Hematopoietic multipotent progenitor cell treated with erythropoietin and hydrocortisone succinate and interleukin-3 and kit ligand, for 8 days (in vitro differentiated cells): ENCODE data around the gene FNBP1L.

Source experiments
- DNase-seq: peaks from one replicate; pipeline ENCODE4 v3.0.0-alpha.2; 2015

FNBP1L gene

GRCh38 chr1:93595743-93596142 lies 147.8 kb downstream of the FNBP1L start:
- no peak for DNase-seq

- no peak for DNase-seq
These were observed 148.6 kb downstream of the FNBP1L start for GRCh38 chr1:93596329-93597089.

GRCh38 chr1:93597709-93598108 lies 149.8 kb downstream of the FNBP1L start:
- no peak for DNase-seq

DNA sequence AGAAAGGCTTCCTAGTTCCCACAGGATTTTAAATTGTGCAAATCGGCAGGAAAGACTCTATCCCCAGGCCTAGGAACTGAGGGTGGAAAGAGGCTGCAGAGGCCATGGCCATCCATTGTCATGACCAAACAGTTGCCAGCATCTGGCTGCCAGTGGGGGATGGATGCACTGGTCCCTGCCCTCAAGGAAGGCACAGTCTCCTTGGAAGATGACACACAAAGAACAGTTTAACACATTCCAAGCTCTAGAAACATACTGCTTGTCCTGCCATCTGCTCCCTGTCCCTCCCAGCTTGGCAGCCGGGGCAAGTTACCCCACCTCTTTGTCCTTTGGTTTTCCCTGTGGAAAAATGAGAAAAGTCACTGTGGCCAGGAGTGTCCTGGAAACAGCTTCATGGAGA lies 150.5 kb downstream of the FNBP1L start:
- DNase-seq: no peak

GRCh38 chr1:93598861-93599439 lies 151.0 kb downstream of the FNBP1L start:
- DNase-seq: no peak

GRCh38 chr1:93599479-93599878 lies 151.6 kb downstream of the FNBP1L start:
- DNase-seq: no peak

- DNase-seq: no peak
These were observed 152.7 kb downstream of the FNBP1L start for GRCh38 chr1:93600663-93601062.

DNA sequence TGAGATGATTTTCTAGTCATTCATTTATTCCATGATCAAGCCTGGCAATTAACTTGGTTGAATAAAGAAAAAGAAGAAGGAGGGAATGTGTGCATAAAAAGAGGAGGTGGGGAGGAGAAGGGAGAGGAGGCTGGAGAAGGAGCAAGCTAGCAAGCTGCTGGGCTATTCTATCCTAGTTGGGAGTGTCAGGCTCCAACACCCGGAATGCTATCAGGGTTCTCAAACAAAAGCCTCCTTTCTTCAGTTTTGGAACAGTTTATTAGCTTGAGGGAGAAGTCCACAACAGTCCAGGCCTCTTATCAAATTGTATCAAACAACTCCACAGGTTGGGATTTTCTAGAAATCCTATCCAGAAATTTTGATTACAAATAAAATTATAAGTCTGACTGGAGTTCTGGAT lies 153.8 kb downstream of the FNBP1L start:
- no peak for DNase-seq

- no peak for DNase-seq
These were observed 154.2 kb downstream of the FNBP1L start for GRCh38 chr1:93602101-93602500.

GRCh38 chr1:93603106-93603505 lies 155.2 kb downstream of the FNBP1L start:
- no peak for DNase-seq

DNA sequence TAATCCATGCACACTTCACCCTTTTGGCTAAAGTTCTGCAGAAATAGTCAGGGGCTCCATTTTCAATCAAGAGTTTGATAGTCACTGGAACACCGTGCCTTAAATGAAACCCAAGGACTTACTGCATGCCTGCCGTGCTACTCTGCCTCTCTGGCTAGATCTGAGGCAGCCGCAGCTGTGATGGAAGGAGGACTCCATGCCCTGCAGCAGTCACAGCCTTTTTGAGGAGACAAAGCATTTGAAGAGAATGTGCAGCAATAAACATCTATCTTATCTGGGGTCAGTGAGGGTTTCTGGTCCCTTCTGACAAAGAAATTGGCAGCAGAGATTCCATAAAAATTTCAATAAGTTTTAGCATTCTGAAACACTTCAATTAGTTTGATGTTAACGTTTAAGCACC lies 155.7 kb downstream of the FNBP1L start:
- no peak for DNase-seq
